A549 (cell line): Measurements from ENCODE around the gene IFI6.

Source experiments
- BHLHE40 ChIP-seq: IDR thresholded peaks from 2 replicates; pipeline ENCODE4 v1.6.1; 2012; ENCODE audit warnings: low read depth, low read length, inconsistent platforms
- CTCF ChIP-seq: fragments of >200 bp; sonication (Bioruptor Twin); formaldehyde crosslinking; IDR thresholded peaks from 3 replicates; pipeline ENCODE4 v1.5.1; 2016
- EP300 ChIP-seq, 2 experiments: fragments of >200 bp; sonication (Bioruptor Twin); formaldehyde crosslinking; IDR thresholded peaks; 2 replicates in 1 of 2; 3 replicates in 1 of 2; pipeline ENCODE4 v1.6.1; 2016 to 2017
- ESRRA ChIP-seq: fragments of 150-350 bp; IDR thresholded peaks from 2 replicates; pipeline ENCODE4 v1.6.1; 2014; ENCODE audit warnings: mild to moderate bottlenecking, low read length, borderline replicate concordance
- FOSL2 ChIP-seq, 2 experiments: fragments of 450-650 bp in 1 of 2; fragments of >200 bp in 1 of 2; sonication (Bioruptor Twin) in 1 of 2; formaldehyde crosslinking; IDR thresholded peaks; 2 replicates each; pipeline versions ENCODE4 v1.5.0 to v1.6.1; 2016 to 2020; ENCODE audit warnings: mild to moderate bottlenecking in 1 of 2, moderate library complexity in 1 of 2
- PBX3 ChIP-seq: IDR thresholded peaks from 2 replicates; pipeline ENCODE4 v1.6.1; 2012
- PHF8 ChIP-seq: fragments of 200-600 bp; sonication (generic); IDR thresholded peaks from 2 replicates; pipeline ENCODE4 v1.6.1; 2016; ENCODE audit warnings: low read depth, mild to moderate bottlenecking, antibody characterized with exemption, moderate library complexity, borderline replicate concordance
- POLR2A ChIP-seq: IDR thresholded peaks from 2 replicates; pipeline ENCODE4 v1.6.1; 2012; ENCODE audit warnings: mild to moderate bottlenecking, low read length
- RAD21 ChIP-seq, 2 experiments: fragments of >200 bp in 1 of 2; sonication (Bioruptor Twin) in 1 of 2; formaldehyde crosslinking in 1 of 2; IDR thresholded peaks in 1 of 2; conservative IDR thresholded peaks in 1 of 2; 2 replicates in 1 of 2; 3 replicates in 1 of 2; pipeline ENCODE4 v1.6.1; 2012 to 2018; ENCODE audit warnings: inconsistent platforms in 1 of 2
- RCOR1 ChIP-seq: fragments of 150-350 bp; IDR thresholded peaks from 2 replicates; pipeline ENCODE4 v1.6.1; 2014; ENCODE audit warnings: antibody characterized with exemption, low read length, low read depth

GRCh38 chr1:27648602-27649305 lies 23.2 kb downstream of the IFI6 start:
- no peak for TF ChIP-seq FOSL2 (IDR thresholded peaks at IDR 0.05)
- TF ChIP-seq FOSL2 (CRISPR knock-in tag; IDR thresholded peaks at IDR 0.05): no peak
- TF ChIP-seq POLR2A: no peak
- TF ChIP-seq RCOR1: no peak
- TF ChIP-seq PHF8: no peak
- no peak for TF ChIP-seq CTCF
- no peak for TF ChIP-seq PBX3
- TF ChIP-seq RAD21 (conservative IDR thresholded peaks at IDR 0.05 in 1 of 2, IDR thresholded peaks at IDR 0.05 in 1 of 2): no peak
- no peak for TF ChIP-seq ESRRA
- TF ChIP-seq EP300 (IDR thresholded peaks at IDR 0.05): no peak
- no peak for TF ChIP-seq BHLHE40
